ENCODE data around the gene PDLIM7. TPM values are rescaled to one million over a fixed set of nuclear protein-coding genes. Genes with fewer than 3 reads are reported as not detected.

PDLIM7 gene
- polyA plus RNA-seq, 1 donor from 2014 or later: 21.0 TPM

- no peaks in the 10 kb centered on the region for H3K9me3 ChIP-seq (ENCODE audit: low read length)
- H3K79me2 ChIP-seq (replicated peaks; ENCODE audit: insufficient read depth, low read length): no peaks in the 10 kb centered on the region
- no peaks in the 10 kb centered on the region for H3K36me3 ChIP-seq (ENCODE audit: insufficient read depth, low read length)
- H3K9ac ChIP-seq (ENCODE audit: low read length): no peak overlapping the region
- H3K4me3 ChIP-seq (ENCODE audit: low read length): no peak overlapping the region
- no peak overlapping the region for H3K4me2 ChIP-seq (ENCODE audit: low read length)
- no peak for TF ChIP-seq MXI1 (conservative IDR thresholded peaks at IDR 0.05; ENCODE audit: poor library complexity, severe bottlenecking)
- no peak for TF ChIP-seq EZH2 (IDR thresholded peaks at IDR 0.05; ENCODE audit: borderline replicate concordance, insufficient read depth, low read length, poor library complexity, severe bottlenecking)
- TF ChIP-seq RAD21 (conservative IDR thresholded peaks at IDR 0.05): no peak
- TF ChIP-seq TAF1 (IDR thresholded peaks at IDR 0.05; ENCODE audit: low read depth): no peak
- TF ChIP-seq, protein P1, sequence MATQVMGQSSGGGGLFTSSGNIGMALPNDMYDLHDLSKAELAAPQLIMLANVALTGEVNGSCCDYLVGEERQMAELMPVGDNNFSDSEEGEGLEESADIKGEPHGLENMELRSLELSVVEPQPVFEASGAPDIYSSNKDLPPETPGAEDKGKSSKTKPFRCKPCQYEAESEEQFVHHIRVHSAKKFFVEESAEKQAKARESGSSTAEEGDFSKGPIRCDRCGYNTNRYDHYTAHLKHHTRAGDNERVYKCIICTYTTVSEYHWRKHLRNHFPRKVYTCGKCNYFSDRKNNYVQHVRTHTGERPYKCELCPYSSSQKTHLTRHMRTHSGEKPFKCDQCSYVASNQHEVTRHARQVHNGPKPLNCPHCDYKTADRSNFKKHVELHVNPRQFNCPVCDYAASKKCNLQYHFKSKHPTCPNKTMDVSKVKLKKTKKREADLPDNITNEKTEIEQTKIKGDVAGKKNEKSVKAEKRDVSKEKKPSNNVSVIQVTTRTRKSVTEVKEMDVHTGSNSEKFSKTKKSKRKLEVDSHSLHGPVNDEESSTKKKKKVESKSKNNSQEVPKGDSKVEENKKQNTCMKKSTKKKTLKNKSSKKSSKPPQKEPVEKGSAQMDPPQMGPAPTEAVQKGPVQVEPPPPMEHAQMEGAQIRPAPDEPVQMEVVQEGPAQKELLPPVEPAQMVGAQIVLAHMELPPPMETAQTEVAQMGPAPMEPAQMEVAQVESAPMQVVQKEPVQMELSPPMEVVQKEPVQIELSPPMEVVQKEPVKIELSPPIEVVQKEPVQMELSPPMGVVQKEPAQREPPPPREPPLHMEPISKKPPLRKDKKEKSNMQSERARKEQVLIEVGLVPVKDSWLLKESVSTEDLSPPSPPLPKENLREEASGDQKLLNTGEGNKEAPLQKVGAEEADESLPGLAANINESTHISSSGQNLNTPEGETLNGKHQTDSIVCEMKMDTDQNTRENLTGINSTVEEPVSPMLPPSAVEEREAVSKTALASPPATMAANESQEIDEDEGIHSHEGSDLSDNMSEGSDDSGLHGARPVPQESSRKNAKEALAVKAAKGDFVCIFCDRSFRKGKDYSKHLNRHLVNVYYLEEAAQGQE (IDR thresholded peaks at IDR 0.05; ENCODE audit: borderline replicate concordance): no peak
- no peak for TF ChIP-seq CTCF (IDR thresholded peaks at IDR 0.05; ENCODE audit: poor library complexity, severe bottlenecking)
- no peak for TF ChIP-seq EP300 (conservative IDR thresholded peaks at IDR 0.05; ENCODE audit: poor library complexity, severe bottlenecking)
- TF ChIP-seq SMC3 (conservative IDR thresholded peaks at IDR 0.05; ENCODE audit: poor library complexity): no peak
- H3K27ac ChIP-seq (ENCODE audit: low read length): no peak overlapping the region
- no peaks in the 10 kb centered on the region for H4K20me1 ChIP-seq (ENCODE audit: insufficient read depth)
- no peak overlapping the region for H2AFZ ChIP-seq (ENCODE audit: low read depth, low read length)
- no peaks in the 10 kb centered on the region for H3K9me2 ChIP-seq (ENCODE audit: insufficient read depth, low read length)
- no peaks in the 10 kb centered on the region for H3K27me3 ChIP-seq (ENCODE audit: insufficient read depth, low read depth, low read length)
- no peaks in the 10 kb centered on the region for H3F3A ChIP-seq (ENCODE audit: insufficient read depth, low read length, poor library complexity, severe bottlenecking)
These were observed 9.8 kb upstream of the PDLIM7 start for GRCh38 chr5:177507165-177507564.

DNA sequence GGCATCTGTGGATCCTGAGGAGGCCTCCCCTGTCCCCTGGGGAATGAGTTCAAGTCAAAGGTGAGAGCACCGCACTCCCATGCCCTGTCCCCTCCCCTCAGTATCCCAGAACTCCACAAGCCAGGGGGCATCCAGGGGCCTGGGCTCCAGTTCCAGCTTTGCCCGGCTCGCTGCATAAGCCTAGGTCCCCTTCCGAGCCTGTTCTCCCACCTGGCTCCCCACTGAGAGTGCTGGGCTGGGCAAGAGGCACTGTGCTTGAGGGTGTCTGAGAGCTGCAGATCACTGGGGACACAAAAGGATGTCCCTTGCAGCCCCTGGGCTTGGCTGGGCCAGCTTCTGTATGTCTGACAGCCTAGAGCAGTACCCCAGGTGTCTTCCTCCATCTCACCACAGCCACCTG is 7.7 kb upstream of the PDLIM7 start:
- no peak overlapping the region for H3K4me2 ChIP-seq (ENCODE audit: low read length)
- H3K9ac ChIP-seq (ENCODE audit: low read length): no peak overlapping the region
- H3K79me2 ChIP-seq (replicated peaks; ENCODE audit: insufficient read depth, low read length): no peaks in the 10 kb centered on the region
- no peaks in the 10 kb centered on the region for H3F3A ChIP-seq (ENCODE audit: insufficient read depth, low read length, poor library complexity, severe bottlenecking)
- H3K9me3 ChIP-seq (ENCODE audit: low read length): no peaks in the 10 kb centered on the region
- no peaks in the 10 kb centered on the region for H3K27me3 ChIP-seq (ENCODE audit: insufficient read depth, low read depth, low read length)
- H3K36me3 ChIP-seq (ENCODE audit: insufficient read depth, low read length): no peaks in the 10 kb centered on the region
- H4K20me1 ChIP-seq (ENCODE audit: insufficient read depth): no peaks in the 10 kb centered on the region
- no peak overlapping the region for H2AFZ ChIP-seq (ENCODE audit: low read depth, low read length)
- TF ChIP-seq SMC3 (conservative IDR thresholded peaks at IDR 0.05; ENCODE audit: poor library complexity) (no peak), POLR2AphosphoS5 (IDR thresholded peaks at IDR 0.05) (no peak), CTCF (IDR thresholded peaks at IDR 0.05; ENCODE audit: poor library complexity, severe bottlenecking) (no peak), MXI1 (conservative IDR thresholded peaks at IDR 0.05; ENCODE audit: poor library complexity, severe bottlenecking) (no peak), EZH2 (IDR thresholded peaks at IDR 0.05; ENCODE audit: borderline replicate concordance, insufficient read depth, low read length, poor library complexity, severe bottlenecking) (no peak), TAF1 (IDR thresholded peaks at IDR 0.05; ENCODE audit: low read depth) (no peak), RAD21 (conservative IDR thresholded peaks at IDR 0.05) (no peak), EP300 (conservative IDR thresholded peaks at IDR 0.05; ENCODE audit: poor library complexity, severe bottlenecking) (no peak)
- TF ChIP-seq, protein P1 (IDR thresholded peaks at IDR 0.05; ENCODE audit: borderline replicate concordance): no peak
- H3K4me3 ChIP-seq (ENCODE audit: low read length): no peak overlapping the region
- H3K27ac ChIP-seq (ENCODE audit: low read length): no peak overlapping the region
- H3K9me2 ChIP-seq (ENCODE audit: insufficient read depth, low read length): no peaks in the 10 kb centered on the region

Measured in neural cell (in vitro differentiated cells).